Measurements from ENCODE around the gene SEL1L3. TPM values are rescaled to one million over a fixed set of nuclear protein-coding genes. Genes with fewer than 3 reads are reported as not detected.

The SEL1L3 gene
- total and polyA plus RNA-seq, 4 donors = 3.3 to 13.1 (median 5.7) TPM

DNA sequence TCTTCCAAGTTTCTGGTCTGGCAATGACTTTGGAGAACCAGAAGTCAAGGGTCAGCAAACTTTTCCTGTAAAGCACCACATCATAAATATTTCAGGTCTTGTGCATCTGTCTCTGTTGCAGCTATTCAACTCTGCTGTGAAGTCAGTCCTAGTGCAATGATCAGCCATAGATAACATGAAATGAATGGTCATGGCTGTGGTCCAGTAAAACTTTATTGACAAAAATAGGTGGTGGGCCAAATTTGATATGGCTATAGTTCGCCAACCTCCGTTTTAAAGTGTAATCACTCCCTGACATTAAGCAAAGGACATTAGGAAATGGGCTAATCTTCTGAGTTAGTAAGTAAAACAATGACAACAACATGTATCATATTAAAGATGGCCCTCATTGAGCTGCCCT is 20.8 kb upstream of the SEL1L3 start:
- no peak overlapping the region for H3K4me3 ChIP-seq (ENCODE audit: low read depth in 1 of 3, low read length in 3 of 3)
- no peak overlapping the region for H3K27ac ChIP-seq (ENCODE audit: low read depth in 1 of 2, low read length in 2 of 2)
- TF ChIP-seq, protein P1, sequence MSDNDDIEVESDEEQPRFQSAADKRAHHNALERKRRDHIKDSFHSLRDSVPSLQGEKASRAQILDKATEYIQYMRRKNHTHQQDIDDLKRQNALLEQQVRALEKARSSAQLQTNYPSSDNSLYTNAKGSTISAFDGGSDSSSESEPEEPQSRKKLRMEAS (IDR thresholded peaks at IDR 0.05) = no peak
- TF ChIP-seq HNF4A (conservative IDR thresholded peaks at IDR 0.05) (no peak), TAF1 (conservative IDR thresholded peaks at IDR 0.05) (no peak), YY1 (IDR thresholded peaks at IDR 0.05) (no peak), FOXA2 (IDR thresholded peaks at IDR 0.05) (no peak), HNF4G (IDR thresholded peaks at IDR 0.05) (no peak), EGR1 (IDR thresholded peaks at IDR 0.05; ENCODE audit: low read depth in 2 of 2) (no peak), FOXA1 (IDR thresholded peaks at IDR 0.05) (no peak), RAD21 (IDR thresholded peaks at IDR 0.05) (no peak), NR2F2 (IDR thresholded peaks at IDR 0.05) (no peak), GABPA (IDR thresholded peaks at IDR 0.05 in 1 of 2, conservative IDR thresholded peaks at IDR 0.05 in 1 of 2) (no peak), RXRA (IDR thresholded peaks at IDR 0.05) (no peak), SP1 (IDR thresholded peaks at IDR 0.05) (no peak)
- TF ChIP-seq, protein P2, sequence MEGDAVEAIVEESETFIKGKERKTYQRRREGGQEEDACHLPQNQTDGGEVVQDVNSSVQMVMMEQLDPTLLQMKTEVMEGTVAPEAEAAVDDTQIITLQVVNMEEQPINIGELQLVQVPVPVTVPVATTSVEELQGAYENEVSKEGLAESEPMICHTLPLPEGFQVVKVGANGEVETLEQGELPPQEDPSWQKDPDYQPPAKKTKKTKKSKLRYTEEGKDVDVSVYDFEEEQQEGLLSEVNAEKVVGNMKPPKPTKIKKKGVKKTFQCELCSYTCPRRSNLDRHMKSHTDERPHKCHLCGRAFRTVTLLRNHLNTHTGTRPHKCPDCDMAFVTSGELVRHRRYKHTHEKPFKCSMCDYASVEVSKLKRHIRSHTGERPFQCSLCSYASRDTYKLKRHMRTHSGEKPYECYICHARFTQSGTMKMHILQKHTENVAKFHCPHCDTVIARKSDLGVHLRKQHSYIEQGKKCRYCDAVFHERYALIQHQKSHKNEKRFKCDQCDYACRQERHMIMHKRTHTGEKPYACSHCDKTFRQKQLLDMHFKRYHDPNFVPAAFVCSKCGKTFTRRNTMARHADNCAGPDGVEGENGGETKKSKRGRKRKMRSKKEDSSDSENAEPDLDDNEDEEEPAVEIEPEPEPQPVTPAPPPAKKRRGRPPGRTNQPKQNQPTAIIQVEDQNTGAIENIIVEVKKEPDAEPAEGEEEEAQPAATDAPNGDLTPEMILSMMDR (IDR thresholded peaks at IDR 0.05; ENCODE audit: low read depth, low read length, missing input control) = no peak
- TF ChIP-seq, protein P3, sequence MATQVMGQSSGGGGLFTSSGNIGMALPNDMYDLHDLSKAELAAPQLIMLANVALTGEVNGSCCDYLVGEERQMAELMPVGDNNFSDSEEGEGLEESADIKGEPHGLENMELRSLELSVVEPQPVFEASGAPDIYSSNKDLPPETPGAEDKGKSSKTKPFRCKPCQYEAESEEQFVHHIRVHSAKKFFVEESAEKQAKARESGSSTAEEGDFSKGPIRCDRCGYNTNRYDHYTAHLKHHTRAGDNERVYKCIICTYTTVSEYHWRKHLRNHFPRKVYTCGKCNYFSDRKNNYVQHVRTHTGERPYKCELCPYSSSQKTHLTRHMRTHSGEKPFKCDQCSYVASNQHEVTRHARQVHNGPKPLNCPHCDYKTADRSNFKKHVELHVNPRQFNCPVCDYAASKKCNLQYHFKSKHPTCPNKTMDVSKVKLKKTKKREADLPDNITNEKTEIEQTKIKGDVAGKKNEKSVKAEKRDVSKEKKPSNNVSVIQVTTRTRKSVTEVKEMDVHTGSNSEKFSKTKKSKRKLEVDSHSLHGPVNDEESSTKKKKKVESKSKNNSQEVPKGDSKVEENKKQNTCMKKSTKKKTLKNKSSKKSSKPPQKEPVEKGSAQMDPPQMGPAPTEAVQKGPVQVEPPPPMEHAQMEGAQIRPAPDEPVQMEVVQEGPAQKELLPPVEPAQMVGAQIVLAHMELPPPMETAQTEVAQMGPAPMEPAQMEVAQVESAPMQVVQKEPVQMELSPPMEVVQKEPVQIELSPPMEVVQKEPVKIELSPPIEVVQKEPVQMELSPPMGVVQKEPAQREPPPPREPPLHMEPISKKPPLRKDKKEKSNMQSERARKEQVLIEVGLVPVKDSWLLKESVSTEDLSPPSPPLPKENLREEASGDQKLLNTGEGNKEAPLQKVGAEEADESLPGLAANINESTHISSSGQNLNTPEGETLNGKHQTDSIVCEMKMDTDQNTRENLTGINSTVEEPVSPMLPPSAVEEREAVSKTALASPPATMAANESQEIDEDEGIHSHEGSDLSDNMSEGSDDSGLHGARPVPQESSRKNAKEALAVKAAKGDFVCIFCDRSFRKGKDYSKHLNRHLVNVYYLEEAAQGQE (IDR thresholded peaks at IDR 0.05) = no peak
- TF ChIP-seq, protein P4, sequence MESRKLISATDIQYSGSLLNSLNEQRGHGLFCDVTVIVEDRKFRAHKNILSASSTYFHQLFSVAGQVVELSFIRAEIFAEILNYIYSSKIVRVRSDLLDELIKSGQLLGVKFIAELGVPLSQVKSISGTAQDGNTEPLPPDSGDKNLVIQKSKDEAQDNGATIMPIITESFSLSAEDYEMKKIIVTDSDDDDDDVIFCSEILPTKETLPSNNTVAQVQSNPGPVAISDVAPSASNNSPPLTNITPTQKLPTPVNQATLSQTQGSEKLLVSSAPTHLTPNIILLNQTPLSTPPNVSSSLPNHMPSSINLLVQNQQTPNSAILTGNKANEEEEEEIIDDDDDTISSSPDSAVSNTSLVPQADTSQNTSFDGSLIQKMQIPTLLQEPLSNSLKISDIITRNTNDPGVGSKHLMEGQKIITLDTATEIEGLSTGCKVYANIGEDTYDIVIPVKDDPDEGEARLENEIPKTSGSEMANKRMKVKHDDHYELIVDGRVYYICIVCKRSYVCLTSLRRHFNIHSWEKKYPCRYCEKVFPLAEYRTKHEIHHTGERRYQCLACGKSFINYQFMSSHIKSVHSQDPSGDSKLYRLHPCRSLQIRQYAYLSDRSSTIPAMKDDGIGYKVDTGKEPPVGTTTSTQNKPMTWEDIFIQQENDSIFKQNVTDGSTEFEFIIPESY (IDR thresholded peaks at IDR 0.05) = no peak
- no peaks in the 10 kb centered on the region for H3K9me3 ChIP-seq (ENCODE audit: control insufficient read depth in 4 of 4, low read length in 3 of 4)
- H3K36me3 ChIP-seq (ENCODE audit: control insufficient read depth in 4 of 4, insufficient read depth in 3 of 4, low read depth in 1 of 4, low read length in 3 of 4) = no peaks in the 10 kb centered on the region
- H3K4me1 ChIP-seq (ENCODE audit: control insufficient read depth in 4 of 4, insufficient read depth in 4 of 4, low read length in 3 of 4) = no peaks in the 10 kb centered on the region
- WGBS = 81% methylated on average over 2 of the region's 2 CpGs
- no peak overlapping the region for H3K9ac ChIP-seq (ENCODE audit: low read depth in 1 of 2, low read length in 2 of 2)
- DNase-seq (ENCODE audit: low spot score) = no peak
- H3K27me3 ChIP-seq (ENCODE audit: control insufficient read depth in 4 of 4, insufficient read depth in 4 of 4, low read length in 3 of 4) = no peaks in the 10 kb centered on the region

DNA sequence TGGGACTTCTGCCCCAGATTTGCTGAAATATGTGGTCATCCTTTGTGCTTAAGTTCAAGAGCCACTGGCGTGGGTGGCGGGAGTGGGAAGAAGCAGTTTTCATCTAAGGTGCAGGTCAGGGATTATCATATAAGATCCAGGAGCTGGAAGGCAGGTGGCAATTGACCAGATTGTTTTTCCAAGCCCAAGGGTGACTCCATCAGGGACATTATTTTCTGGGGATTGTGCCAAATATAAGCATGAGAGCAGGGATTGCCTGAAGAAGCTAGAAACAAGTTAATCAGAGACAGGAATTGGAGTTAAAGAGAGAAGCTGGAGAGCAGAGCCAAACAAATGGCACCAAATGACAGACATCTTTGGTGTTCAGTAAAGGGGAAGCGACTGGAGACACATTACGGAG is 19.4 kb upstream of the SEL1L3 start:
- Histone ChIP-seq H3K36me3 (ENCODE audit: control insufficient read depth in 4 of 4, insufficient read depth in 3 of 4, low read depth in 1 of 4, low read length in 3 of 4) (no peaks in the 10 kb centered on the region), H3K4me3 (ENCODE audit: low read depth in 1 of 3, low read length in 3 of 3) (no peak overlapping the region), H3K27me3 (ENCODE audit: control insufficient read depth in 4 of 4, insufficient read depth in 4 of 4, low read length in 3 of 4) (no peaks in the 10 kb centered on the region), H3K27ac (ENCODE audit: low read depth in 1 of 2, low read length in 2 of 2) (no peak overlapping the region), H3K9ac (ENCODE audit: low read depth in 1 of 2, low read length in 2 of 2) (no peak overlapping the region), H3K9me3 (ENCODE audit: control insufficient read depth in 4 of 4, low read length in 3 of 4) (no peaks in the 10 kb centered on the region), H3K4me1 (ENCODE audit: control insufficient read depth in 4 of 4, insufficient read depth in 4 of 4, low read length in 3 of 4) (no peaks in the 10 kb centered on the region)
- no peak for DNase-seq (ENCODE audit: low spot score)
- 80% methylated on average over 4 of the region's 4 CpGs for WGBS
- TF ChIP-seq GABPA (IDR thresholded peaks at IDR 0.05 in 1 of 2, conservative IDR thresholded peaks at IDR 0.05 in 1 of 2) (no peak), TAF1 (conservative IDR thresholded peaks at IDR 0.05) (no peak)
- TF ChIP-seq, protein P3 (IDR thresholded peaks at IDR 0.05) = no peak
